ENCODE measurements around the gene ALPI.
"Not testable (repeated sequence)": the region's sequence is repeated elsewhere in the genome, so short reads cannot be mapped to it uniquely, and the experiment has no call there.

The ALPI gene

DNA sequence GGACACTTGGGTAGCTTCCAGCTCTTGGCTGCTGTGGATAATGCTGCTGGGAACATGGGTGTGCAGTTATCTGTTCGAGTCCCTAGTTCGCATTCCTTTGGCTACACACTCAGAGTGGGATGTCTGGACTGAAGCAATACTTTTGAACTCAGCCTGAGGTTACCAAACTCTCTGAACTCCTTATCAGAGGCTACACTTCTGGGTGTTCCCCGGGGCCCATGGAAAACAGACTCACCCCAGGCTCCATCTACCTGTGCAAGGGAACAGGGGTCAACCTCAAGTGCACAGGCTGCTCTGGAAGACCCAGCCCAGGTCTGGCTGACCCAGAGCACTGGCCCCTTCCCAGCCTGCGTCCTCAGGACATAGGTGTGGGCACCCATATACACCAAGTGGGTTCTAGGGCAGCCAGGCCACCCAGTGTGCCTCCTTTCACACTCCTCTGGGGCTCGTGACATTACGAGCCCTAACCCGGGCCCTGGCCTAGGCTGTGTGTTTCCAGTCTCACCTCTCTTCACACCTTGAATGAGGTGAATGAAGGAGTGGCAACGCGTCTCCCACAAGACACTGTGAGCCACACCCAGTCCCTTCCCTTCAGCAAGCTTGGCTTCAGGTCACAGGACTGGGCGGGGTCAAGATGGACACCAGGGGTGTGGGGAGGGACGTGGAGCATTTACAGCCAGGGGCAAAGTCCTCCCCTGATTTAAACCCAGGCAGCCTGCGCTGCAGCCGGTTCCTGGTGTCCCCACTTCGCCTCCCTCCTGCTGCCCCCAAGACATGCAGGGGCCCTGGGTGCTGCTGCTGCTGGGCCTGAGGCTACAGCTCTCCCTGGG lies at the start of gene ALPI:
Gene ALPI (plus strand): TSS at position 728 of the 830 bp plus-strand sequence. CDS start 47 bp downstream, at position 775.
- no peak for DNase-seq

DNA sequence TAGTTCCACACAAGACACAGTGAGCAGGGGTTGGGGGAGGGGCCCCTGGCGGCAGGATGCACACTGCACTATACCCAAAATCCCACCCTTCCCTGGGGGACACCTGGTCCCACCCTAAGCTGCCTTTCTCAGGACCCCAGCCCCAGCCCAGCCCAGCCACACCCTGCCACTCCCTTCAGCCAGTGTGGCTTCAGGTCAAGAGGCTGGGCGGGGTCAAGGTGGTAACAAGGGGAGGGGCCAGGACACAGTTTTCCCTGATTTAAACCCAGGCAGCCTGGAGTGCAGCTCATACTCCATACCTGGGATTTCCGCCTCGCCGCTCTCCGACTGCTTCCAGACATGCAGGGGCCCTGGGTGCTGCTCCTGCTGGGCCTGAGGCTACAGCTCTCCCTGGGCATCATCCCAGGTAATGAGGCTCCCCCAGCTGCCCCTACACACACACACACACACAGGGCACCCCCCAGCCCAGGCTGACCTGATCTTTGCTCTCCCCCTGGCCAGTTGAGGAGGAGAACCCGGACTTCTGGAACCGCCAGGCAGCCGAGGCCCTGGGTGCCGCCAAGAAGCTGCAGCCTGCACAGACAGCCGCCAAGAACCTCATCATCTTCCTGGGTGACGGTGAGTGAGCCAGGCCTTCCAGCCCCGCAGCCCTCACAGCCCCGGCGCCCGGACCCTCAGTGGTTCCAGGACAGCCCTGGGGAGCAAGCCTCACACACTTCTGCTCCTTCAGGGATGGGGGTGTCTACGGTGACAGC lies 49.2 kb upstream of the ALPI start, which contains the start of gene ALPG:
Gene ALPG (plus strand): TSS at position 289 of the 755 bp plus-strand sequence. CDS start 51 bp downstream, at position 340.
- peak; percentile 7 for DNase-seq

DNA sequence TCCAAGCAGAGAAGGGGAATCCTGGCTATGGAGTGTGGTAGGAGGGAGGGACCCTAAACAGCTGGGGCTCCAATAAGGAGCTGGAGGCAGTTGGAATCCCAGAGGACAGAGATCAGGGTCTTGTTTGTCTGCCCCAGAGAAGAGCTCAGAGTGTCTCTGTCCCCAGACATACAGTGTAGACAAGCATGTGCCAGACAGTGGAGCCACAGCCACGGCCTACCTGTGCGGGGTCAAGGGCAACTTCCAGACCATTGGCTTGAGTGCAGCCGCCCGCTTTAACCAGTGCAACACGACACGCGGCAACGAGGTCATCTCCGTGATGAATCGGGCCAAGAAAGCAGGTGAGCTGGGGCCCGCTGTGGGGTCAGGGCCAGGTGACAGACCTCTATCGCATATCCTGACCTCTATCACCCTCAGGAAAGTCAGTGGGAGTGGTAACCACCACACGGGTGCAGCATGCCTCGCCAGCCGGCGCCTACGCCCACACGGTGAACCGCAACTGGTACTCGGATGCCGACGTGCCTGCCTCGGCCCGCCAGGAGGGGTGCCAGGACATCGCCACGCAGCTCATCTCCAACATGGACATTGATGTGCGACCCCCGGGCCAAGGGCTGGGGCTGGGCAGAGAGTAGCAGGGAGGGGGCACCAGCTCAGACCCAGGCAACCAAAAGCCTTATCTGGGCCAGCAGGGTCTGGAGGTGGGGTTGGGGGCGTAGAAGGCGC lies 48.4 kb upstream of the ALPI start:
- not testable (repeated sequence) for DNase-seq

DNA sequence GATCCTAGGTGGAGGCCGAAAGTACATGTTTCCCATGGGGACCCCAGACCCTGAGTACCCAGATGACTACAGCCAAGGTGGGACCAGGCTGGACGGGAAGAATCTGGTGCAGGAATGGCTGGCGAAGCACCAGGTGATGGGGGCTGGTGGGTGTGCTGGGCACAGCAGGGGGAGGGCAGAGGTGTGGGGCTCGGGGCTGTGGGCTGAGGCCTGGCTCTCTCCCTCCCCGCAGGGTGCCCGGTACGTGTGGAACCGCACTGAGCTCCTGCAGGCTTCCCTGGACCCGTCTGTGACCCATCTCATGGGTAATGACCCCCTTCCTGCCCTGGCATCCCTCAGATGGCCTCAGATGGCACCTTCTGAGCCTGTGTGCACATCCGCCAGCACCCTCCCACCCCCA lies 47.7 kb upstream of the ALPI start:
- DNase-seq, result not testable (repeated sequence)

DNA sequence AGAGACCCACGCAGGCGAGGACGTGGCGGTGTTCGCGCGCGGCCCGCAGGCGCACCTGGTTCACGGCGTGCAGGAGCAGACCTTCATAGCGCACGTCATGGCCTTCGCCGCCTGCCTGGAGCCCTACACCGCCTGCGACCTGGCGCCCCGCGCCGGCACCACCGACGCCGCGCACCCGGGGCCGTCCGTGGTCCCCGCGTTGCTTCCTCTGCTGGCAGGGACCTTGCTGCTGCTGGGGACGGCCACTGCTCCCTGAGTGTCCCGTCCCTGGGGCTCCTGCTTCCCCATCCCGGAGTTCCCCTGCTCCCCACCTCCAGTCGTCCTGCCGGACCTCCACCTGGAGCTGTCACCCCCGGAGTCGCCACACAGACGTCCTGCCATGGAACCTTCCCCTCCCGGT lies 46.3 kb upstream of the ALPI start:
- DNase-seq, result not testable (repeated sequence)

DNA sequence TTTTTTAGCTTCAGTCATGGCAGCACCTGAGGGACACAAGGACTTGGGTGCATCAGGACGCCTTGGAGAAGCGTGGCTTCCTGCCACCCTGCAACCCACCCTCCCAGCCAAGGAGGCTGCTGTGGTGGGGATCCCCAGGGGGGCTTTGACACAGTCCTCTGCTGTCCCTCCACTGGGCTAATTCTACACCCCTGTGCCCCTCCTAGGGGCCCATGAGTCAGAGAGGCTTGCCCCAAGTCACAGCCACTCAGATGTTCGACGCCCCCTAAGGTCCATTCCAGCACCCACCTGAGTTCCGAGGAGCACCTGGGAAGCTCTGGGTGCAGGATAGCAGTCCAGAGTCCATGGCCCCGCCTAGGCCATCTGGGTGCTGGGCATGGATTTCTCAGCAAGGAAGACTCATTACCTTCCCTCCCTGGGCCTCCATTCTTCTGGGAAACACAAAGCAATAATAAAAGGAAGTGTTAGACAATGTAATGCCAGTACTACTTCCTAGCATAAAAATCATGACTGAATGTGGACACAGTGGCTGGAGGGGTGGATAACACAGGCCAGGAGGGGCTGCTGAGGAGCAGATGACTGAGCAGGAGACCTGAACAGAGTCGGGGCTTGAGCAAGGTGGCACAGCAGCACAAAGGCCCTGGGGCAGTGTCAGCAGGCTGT lies 45.6 kb upstream of the ALPI start:
- DNase-seq, result no peak

DNA sequence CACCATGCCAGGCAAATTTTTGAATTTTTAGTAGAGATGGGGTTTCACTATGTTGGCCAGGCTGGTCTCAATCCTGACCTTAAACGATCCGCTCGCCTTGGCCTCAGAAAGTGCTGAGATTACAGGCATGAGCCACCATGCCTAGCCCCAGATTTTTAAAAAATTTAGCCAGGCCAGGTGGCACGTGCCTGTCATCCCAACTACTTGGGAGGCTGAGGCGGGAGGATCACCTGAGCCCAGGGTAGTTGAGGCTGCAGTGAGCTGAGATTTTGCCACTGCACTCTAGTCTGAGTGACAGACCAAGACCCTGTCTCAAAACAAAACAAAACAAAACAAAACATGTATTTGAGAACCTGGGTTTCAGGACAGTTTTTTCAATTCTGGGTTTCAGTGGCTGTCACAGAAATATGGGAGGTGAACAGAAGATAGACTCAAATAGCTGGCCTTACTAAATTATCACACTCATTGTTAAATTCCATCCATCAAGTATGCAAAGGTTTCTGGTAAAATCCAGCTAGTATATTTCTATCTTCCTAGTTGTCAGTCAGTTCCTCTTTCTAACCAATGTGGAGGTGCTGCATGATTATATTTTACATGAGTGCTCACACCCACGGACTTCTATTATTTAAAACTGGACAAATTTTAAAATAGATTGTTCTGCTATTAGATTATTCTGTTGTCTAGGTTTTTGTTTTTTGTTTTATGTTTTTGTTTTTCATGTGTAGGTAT lies 43.9 kb upstream of the ALPI start:
- no peak for DNase-seq

DNA sequence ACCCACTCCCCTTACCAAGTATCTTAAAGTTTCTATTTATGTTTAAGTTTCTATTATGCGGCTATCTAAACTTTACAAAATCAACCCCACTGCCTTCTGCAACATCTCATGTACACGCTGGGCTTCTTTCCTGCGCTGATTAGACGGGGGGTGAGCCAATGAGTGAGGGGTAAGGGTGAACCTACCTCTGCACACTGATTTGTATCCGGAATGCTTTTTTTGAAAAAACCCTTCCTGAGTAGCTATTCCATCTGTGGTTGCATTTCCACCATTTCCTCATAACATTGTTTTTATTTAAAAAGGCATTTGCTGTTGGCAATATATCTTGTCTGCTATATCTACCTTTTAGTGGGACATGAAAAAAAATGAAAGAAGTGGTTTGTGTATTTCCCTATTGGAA lies 43.0 kb upstream of the ALPI start:
- DNase-seq, result no peak

DNA sequence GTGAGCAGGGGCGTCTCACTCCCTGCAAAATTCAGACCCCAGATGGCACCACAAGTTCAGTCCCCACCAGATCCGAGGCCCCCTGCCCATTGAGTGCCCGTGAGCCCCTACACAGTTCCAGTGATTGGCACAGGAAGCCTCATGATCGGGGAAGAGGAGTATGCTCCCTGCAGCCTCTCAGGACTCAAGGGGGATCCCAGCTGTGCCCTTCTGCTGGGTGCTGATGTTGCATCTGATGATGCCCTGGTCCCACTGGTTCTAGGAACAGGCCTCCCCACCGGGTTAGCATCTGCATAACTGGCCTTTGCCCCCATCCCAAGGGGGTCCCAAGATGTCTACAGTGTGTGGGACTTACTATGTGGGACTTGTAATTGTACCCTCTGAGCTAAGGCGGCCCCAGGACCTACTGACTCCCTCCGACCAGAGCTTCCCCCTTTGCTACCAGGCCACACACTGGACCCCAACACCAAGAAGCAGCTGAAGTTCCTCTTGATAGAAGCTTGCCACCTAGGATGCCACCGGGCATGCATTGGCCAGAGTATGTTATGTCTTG lies 40.7 kb upstream of the ALPI start:
- DNase-seq, result no peak

DNA sequence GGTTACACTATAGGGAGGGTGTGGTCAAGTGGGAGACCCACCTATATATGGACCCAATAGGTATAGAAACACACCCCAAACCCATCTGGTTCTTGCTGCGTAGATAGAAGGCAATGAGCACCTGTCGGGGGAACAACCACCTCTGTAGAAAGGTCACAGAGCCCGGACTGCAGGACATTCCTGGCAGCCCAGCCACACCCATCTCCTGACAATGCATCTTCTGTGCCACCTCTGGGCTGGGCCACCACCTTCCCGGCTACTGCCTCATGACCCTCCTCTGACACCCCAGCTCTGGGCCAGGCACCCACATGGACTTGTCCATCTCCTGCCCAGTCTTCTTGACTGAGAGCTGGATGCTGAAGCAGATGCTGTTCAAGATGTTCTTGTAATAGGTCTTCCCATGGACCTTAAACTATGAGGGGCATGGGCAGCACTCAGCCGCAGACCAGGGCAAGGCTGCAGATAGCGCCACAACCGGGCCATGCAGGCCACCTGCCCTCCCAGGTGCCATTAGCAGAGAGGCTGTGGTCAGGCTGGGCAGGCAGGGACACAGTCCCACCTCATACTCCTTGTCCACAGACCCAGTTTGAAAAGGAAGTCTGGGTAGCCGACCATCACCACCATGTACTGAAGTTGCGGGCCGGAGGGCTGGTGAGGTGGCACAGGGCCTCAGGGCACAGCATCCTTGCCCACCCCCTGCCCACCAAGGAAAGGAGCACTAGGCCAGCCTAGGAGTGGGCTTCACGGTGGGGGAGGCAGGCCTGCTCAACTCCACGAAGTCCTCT lies 40.0 kb upstream of the ALPI start:
- no peak for DNase-seq

DNA sequence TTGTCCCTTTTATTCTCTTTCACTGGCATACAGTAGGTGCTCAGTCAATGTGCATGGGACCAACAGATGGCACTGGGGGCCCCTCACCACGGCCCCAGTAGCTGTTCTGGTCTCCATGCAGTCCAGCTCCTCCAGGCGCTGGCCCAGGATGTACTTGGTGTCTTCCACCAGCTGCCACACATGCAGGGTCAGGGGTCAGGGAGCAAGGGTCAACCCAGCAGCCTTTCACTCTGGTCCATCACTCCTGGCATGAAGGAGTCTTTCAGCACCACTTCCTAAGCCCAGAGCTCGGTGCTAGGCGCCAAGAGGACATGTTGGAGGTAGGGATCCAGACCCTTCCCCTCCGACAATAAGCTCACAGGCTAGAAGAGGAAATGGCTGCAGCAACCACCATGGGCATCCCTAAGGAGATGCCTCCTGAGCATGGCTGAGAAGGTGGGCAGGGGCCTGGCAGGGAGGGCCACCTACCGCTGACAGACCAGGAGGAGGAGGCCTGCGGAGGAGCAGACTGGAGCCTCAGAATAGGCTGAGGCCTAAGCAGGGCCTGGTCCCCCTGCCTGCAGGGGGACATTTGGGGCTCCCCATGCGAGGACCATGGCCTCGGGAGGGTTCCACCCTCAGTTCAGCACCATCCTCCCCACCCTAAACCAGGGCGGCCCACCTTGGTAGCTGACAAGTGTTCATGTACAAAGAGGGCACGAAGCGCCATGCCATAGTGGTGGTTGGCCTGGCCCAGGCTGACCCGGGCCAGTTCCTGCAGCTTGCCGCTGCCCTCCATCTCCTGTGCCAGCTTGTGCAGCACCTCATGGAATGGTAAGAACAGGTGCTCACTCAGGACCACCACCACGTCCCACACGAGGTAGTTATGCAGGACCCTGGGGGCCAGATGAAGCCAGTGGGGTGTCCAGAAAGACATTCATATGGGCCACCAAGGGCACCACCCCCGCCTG lies 39.2 kb upstream of the ALPI start:
- DNase-seq, result no peak

DNA sequence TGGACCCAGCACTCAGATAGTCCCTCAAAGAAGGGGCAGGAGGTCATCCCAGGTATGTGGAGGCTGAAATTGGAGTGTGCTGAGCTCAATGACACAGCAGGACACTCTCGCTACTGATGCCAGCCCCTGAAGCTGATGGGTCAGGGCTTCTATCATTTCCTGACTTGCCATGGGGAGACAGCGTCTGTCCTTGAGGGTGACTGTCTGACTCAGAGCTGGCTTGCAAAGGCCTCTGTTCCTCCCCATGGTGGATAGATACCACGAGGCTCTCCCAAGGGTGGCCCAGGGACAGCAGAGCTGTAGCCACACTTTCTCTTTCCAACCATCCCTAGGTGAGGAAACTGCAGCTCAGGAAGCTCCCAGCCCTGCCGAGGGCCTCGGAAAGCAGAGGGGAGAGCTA lies 38.5 kb upstream of the ALPI start:
- DNase-seq, result no peak

DNA sequence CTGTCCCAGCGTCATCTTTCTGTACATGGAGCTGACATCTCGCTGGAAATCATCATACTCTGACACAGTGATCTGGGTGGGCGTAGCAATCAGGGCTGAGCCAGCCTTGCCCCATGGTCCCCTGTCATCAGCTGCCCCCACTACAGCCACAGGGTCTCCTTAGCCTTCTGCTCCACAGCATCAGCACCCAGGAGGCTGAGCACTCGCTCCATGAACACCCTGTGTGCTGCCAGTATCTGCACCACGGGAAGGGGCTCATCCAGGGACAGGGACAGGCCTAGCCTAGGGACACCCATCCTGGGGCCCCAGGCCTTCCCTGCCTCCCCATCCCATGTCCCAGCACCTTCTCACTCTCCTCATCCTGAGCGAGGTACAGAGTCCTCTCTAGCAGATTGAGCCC lies 37.9 kb upstream of the ALPI start:
- no peak for DNase-seq

DNA sequence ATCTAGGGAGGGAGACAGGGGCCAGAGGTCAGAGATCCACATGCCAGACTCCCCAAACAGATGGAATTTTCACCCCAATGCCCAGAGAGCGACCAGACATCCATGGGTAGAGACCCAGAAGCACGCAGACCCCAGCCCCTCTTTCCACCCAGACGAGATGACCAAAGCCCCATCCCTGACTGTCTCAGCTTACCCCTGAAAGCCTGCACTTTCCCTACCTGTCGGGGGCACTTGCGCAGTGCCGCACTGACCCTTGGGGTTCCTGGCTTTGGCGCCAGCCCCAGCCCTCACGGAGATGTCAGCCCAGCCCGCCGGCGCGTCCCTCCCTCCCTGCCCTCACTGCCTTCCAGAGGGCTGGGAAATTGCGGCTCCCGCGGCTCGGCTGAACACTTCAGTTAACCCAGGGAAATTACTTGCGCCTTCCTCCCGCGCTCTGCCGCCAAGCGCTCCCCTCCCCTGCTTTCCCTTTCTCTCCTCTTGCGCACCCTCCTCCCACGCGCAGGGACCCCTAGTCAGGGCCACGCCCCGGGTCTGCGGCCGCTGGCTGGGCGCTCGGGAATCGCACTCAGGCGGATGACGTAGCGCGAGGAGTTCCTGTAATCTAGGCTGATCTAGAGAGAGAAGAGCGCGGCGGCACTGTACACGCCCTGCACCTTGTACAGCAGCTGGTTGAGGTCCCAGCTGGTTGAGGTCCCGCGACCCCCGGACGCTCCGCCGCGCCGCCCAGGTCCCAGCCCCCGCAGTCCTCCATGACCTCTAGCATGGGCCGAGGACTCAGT lies 37.3 kb upstream of the ALPI start:
- DNase-seq, result peak; percentile 68

DNA sequence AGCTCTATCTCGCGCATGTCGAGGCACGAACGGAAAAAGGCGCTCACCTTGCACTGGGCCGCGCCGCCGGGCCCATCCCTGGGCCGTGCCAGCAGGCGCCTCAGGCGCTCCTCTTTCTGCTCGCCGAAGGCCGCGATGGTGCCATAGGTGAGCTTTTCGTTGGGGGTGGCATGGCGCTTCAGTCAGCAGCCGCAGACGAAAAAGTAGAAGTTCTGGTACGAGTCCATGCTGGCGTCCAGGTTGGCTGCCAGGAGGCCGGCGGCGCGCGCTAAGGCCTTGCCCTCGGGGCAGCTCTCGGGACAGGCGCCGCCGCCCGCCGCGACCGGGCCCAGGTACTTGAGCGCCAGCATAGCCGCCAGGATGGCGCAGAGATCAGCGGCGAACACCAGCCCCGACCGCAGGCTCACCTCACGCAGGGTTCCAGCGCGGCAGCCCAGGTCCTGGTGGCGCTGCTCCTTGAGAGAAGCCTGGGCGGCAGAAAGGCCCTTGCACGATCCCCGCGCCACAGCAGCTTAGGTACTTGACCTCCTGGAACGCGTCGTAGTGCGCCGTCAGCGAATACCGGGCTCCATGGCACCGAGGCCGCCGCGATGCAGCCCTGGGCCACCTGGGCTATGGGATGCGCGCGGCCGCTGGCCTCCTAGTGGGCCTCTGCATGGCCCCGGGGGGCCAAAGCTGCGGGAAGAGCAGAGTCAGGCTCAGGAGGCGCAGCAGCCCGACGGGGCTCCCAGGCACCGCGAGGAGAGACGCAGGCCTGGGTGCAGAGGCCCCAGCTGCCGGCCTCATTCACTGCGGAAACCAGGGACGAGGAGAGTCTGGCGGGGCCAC lies 36.5 kb upstream of the ALPI start:
- DNase-seq, result no peak

DNA sequence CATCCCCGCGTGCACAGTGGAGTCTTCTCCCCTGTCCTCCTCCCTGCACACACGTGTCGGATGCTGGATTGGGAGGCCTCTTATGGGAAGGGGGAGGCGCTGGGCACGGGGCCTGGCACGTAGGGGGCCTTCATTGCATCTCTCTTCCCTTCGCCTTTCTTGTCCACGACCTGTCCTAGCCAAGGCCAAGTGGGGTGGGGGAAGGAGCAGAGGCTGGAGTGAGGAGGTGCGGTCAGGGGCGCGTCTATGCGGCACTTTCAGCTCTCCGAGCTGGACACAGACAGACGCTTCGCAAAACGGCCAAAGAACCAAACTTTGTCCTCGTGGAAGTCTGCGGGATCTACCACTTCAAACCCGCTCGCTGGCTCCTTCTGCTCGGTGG lies 35.9 kb upstream of the ALPI start:
- peak; percentile 58 for DNase-seq

DNA sequence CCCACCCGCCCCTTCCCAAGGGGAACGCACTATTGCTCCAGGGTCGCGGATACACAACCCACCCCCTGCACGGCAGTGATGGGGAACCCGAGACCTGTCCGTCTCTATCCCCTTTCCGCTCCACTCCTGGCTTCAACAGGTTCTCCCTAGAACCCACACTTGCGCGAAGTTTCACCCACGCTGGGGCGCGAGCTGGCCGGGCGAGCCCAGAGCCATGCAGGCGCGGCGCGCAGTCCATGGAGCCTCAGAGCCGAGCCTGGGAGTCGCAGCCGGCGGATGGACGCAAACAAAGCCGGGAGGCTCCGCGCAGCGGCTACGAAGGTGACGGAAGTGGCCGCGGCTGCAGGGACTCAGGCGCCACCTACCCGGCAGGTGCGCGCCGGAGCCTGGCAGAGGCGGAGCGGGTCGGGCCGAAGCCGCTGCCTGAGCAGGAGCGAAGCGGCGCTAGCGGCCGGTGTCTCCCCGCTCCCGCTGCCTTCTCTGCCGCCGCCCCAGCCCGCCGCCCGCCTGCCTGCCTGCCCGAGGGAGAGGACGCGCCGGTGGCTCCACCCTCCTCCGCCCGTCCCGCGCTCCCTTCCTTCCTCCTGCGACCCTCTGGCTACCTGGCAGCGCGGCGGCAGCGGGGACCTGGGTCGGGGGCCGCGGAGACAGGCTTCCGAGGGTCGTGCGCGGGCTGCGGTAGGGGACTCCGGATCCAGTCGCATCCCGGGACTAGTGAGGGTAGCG lies 35.3 kb upstream of the ALPI start:
- DNase-seq, result peak; percentile 88
